ENCODE measurements around the gene TMEM60. TPM values are rescaled to one million over a fixed set of nuclear protein-coding genes. Genes with fewer than 3 reads are reported as not detected.
A peak's percentile ranks its signal among the peaks of the same experiment; 100 is the strongest.

Gene TMEM60
- polyA plus RNA-seq, 10 donors: 11.2 to 15.5 (median 12.7) TPM

DNA sequence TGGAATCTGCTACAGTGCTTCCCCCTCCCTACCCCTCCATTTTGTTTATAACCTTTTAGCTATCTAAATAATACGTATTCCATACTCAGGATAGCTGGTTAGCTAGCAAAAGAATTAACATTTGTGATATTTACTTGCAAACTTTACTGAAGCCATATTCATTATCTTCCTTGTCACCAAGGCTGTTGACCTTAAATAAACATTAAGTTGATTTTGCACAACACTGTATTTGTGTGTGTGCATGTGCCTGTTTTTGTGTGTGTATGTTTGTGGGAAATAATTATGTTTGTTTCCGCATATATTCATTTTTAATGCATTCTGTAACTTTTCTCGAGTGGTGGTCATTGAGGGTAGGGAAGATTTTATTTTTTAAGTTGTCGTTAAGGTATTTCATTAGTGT, 15.9 kb downstream of the TMEM60 start:
- DNase-seq: no peak

DNA sequence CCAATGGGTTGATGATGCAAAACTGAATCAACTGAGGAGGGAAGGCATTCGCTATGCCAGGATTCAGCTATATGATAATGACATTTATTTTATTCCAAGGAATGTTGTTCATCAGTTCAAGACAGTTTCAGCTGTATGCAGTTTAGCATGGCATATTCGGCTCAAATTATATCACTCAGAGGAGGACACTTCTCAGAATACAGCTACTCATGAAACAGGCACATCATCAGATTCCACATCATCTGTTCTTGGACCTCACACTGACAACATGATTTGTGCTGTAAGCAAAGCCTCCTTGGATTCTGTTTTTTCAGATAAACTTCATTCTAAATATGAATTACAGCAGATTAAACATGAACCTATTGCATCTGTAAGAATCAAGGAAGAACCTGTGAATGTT, 19.7 kb downstream of the TMEM60 start:
- DNase-seq: no peak

DNA sequence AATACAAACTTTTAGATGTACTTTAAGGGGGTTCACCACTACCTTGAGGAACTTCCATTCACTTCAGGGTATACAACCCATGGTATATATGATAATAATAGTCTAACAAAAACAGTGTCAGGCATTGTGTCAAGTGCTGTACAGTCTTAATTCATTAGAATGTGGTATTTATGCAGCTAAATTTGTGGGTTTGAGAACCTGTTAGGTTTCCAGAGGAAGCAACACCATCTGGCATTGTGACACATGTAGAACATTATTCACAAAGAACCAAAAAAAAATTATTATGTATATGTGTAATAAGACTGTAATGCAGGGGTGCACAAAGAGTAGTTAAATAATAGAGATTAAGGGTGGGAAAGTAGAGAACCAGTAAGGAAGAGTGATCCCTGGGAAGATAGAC, 26.3 kb downstream of the TMEM60 start:
- no peak for DNase-seq

DNA sequence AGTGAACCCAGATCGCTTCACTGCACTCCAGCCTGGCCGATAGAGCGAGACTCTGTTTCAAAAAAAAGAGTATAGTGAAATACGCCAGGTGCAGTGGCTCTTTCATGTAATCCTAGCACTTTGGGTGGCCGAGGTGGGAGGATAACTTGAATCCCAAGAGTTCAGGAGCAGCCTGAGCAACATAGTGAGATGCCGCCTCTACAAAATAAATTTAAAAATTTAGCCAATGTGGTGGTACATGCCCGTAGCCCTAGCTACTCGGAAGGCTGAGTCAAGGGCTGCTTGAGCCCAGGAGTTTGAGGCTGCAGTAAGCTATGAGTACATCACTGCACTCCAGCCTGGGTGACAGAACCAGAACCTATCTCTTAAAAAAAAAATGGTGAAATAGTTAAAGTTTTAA, 27.9 kb downstream of the TMEM60 start:
- DNase-seq: no peak

DNA sequence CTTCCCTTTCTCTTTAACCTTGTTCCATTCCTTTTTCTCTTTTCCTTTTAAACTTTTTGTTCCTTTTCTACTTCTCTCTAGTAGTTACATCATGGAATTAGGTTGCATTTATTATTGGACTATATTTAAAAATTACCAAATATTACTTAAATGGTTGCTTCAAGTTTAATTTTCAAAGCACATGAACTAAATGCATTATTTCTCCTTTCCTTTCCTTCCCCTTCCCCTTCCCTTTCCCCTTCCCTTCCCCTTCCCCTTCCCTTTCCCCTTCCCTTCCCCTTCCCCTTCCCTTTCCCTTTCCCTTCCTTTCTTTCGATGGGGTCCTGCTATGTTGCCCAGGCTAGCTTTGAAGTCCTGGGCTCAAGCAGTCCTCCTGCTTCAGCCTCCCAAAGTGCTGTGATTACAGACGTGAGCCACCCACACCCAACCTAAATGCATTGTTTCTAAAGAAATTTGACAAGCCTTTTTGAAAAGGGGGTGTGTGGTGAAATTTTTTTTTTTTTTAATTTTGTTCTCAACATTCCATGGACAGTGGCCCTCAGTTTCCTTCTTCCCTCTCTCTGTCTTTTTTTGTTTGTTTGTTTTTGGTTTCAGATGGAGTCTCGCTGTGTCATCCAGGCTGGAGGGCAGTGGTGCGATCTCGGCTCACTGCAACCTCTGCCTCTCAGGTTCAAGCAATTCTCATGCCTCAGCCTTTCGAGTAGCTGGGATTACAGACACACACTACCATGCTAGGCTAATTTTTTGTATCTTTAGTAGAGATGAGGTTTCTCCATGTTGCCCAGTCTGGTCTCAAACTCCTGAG, 31.2 kb downstream of the TMEM60 start:
- DNase-seq: no peak

DNA sequence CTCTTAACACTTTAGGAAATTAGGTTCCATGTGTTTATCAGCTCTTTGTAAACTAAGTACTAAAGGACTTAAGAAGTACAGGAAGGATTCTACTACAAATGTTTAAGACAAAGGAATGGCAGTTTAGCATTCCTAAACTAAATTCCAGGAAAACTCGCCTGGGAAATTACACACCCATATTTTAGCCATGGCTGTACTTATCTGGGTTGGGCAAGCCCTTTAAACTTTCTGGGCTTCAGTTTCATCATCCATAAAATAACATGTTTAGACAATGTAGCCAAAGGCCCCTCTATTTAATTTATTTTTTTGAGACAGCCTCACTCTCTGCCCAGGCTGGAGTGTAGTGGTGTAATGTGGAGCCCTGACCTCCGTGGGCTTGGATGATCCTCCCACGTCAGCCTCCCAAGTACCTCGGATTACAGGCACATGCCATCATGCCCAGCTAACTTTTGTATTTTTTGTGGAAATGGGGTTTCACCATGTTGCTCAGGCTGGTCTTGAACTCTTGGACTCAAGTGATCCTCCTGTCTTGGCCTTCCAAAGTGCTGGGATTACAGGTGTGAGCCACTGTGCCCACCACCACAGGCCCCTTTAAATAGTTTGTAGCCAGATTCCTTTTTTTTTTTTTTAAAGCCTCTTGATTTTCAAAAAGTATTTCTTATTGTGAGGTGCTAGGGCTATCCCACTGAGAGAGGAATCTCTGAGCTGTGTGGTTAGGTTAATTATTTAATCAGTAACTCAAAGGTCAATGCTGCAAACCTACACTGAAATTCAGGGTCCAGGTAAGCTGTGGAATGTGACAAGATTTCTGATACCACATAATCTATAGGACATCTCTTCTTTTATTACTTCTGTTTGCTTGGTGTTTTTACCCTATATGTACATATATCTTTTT, 32.1 kb downstream of the TMEM60 start:
- DNase-seq: no peak

DNA sequence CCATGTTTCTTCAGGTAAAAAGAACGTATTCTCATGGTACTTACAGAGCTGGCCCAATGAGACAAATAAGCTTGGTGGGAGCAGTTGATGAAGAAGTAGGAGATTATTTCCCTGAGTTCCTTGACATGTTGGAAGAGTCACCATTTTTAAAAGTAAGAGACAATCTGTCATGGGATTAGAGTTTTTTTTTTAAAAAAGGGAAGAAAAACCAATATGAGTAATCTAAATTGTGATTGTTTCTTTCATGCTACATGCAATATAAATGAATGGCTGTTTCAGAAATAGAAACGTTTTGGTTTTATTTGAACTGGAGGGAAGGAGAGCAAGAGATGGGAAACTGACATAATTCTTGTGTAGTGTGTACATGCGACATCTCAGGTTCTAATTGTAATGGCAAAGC, 32.8 kb downstream of the TMEM60 start:
- no peak for DNase-seq

DNA sequence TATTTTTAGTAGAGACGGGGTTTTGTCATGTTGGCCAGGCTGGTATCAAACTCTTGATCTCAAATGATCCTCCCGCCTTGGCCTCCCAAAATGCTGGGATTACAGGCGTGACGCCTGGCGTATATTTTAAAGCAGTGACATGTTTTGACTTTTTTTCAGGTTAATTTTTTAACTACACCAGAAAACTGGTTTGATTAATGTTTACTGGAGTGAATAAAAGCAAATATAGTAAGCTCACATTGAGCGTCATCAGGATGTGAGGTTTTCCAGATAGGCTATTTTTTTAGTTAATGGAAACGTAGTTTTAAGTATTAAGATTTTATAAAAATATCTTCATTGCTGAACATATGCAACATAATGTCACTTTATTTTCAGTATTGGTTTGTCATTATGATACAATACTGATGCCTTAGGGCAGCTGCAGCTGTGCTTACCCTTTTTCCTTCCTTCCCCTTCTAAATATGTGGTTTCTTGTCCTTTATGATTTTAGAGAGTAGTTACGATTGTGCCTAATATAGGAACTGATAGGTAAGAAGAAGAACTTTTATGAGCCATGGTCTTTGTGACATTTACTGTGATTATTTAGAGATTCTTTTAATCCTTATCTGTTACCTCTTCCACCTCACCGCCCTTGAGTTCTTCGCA, 37.3 kb downstream of the TMEM60 start:
- no peak for DNase-seq

DNA sequence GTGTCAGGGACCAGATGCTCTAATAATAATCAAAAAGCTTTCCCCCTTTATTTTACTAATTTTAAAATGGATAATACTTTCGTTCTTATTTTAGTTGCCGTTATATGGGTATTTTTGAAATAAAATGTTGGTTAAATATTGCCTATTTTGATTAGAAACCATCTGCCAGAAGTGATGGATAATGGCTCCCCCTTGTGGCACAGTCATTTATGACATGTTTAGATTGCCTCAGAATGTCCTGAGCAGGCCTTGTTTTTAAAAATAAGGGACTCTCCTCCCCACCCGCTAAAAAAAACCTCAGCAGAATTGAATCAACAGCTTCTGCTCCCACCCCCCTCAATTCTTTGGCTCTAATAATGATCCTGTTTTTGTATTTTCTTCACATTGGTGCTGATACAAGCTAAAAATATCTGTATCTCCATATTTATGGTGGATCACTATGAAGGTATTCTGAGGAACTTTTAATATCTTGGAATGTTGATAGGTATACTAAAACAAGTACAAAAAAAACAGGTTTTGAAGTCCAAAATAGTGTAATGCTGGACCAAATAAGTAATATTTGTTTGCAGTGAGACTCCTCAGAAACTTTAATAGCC, 38.8 kb downstream of the TMEM60 start:
- DNase-seq: peak; percentile 65 to 83 (median 76)

DNA sequence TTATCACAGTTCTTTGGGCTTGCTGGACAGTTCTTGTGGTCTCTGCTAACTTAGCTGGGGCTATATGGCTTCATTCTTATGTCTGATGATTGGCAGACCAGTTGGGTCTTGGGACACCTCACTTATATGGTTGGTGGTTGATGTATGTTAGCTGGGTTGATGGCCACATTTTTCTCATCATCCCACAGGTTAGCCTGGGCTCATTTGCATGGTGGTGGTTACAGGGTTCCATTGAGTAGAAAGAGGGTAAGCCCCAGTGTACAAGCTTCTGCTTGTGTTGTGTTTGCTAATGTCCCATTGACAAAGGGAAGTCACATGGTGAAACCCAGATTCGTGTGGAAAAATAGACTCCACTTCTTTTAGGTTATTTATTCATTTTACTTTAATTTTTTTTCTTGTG, 40.6 kb downstream of the TMEM60 start:
- no peak for DNase-seq

DNA sequence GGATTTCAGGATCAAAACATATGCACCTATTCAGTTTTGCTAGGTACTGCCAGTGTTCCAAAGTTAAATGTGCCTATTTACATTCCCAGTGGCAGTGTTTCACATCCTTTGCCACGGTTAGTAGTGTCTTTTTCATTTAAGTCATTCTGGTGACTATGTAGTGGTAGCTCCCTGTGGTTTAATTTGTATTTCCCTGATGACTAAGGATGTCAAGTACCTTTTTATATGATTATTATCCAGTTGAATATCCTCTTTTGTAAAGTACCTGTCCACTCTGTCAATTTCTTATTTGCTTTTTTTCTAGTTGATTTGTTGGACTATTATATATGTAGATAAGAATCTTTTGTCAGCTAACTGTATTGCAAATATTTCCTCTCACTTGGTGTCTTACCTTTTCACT, 45.1 kb downstream of the TMEM60 start:
- DNase-seq: no peak

DNA sequence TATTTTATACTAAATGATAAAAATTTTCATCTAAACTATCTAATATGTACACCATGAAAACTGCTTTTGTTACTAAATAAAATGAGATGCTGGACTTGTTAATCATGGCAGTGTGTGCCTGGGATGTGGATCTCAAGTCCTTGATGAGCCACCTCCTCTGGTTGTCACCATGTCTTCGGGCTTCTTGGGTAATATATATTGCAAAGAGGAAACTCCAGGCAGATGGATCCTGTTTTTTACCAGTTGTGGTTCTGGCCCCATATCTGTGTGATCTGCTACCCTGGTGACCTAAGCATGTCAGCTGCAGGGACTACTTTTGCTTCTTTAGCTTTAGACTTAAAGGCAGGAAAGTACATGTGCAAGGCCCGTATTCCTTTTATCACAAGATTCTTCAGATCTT, 46.2 kb downstream of the TMEM60 start:
- DNase-seq: peak in 1 of 3 donors; percentile 22

DNA sequence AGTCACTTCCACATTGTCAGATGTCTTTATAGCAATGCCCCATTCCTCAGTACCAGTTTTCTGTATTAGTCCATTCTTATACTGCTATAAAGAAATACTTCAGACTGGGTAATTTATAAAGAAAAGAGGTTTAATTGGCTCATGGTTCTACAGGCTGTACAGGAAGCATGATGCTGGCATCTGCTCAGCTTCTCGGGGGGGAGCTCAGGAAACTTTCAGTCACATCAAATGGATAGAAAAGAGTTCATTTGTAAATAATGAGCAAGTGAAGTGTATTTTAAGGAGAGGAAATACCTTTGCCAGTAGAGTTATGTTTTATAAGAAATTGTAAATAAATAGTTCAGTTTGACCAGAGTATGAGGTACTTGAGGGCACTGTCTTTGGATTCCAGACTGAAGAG, 50.5 kb downstream of the TMEM60 start:
- no peak for DNase-seq

DNA sequence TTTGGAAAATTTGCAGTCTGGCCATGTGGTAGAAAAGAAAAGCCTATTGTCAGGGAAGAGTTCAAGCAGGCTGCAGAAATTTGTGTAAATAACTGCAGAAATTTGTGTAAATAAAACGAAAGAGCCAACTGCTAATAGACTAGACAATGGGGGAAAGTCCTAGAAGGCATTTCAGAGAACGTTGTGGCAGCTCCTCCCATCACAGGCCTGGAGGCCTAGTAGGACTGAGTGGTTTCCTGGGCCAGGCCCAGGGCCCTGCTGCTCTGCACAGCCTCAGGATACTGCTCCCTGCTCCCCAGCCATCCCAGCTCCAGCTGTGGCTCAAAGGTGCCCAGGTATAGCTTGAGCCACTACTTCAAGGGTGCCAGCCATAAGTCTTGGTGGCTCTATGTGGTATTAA, 51.1 kb downstream of the TMEM60 start:
- DNase-seq: no peak

DNA sequence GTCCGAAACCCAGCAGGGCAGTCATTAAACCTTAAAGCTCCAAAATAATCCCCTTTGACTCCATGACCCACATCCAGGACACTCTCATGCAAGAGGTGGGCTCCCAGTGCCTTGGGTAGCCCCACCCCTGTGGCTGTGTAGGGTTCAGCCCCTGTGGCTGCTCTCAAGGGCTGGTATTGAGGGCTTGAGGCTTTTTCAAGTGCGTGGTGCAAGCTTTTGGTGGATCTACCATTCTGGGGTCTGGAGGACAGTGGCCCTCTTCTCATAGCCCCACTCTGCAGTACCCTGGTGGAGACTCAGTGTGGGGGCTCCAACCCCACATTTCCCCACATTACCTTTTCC, 51.4 kb downstream of the TMEM60 start:
- DNase-seq: no peak

DNA sequence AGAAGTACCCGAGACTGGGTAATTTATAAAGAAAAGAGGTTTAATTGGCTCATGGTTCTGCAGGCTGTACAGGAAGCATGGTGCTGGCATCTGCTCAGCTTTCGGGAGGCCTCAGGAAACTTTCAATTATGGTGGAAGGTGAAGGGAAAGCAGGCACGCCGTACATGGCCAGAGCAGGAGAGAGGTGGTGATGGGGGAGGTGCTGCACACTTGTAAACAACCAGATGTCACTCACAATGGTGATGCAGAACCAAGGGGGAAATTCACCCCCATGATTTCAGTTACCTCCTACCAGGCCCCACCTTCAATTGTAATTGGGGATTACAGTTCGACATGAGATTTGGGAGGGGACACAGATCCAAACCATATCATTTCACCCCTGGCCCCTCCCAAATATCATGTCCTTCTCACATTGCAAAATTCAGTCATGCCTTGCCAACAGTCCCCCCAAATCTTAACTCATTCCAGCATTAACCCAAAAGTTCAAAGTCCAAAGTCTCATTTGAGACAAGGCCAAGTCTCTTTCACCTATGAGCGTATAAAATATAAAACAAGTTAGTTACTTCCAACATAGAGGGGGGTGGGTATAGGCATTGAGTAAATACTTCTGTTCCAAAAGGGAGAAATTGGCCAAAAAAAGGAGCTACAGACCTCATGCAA, 51.9 kb downstream of the TMEM60 start:
- no peak for DNase-seq

DNA sequence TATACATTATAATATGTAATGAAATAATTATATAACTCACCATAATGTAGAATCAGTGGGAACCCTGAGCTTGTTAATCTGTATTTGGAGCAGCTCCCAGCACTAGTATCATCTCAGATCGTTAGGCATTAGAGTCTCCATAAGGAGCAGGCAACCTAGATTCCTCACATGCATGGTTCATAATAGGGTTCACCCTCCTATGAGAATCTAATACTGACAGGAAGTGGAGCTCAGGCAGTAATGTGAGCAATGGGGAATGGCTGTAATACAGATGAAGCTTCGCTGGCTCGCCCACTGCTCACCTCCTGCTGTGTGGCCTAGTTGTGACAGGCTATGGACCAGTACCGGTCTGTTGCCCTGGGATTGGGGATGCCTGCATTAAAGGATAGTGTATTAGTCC, 52.5 kb downstream of the TMEM60 start:
- no peak for DNase-seq

Data from muscle of back (tissue), 11 donors.